Stomach (tissue), 9 donors: ENCODE data around the gene UGT1A8. TPM values are rescaled to one million over a fixed set of nuclear protein-coding genes. Genes with fewer than 3 reads are reported as not detected.
A peak's percentile ranks its signal among the peaks of the same experiment; 100 is the strongest.

Experiments
- DNase-seq, 2 donors: peaks; one replicate each; pipeline versions ENCODE4 v3.0.0 to v3.0.0-alpha.2; 2013 to 2019
- H3K27ac ChIP-seq, 5 donors: fragments of 200-600 bp in 4 of 5; sonication (generic) in 4 of 5; one replicate each; pipeline ENCODE4 v1.5.1; 2013 to 2019; ENCODE audit warnings: mild to moderate bottlenecking in 1 of 5, moderate library complexity in 1 of 5
- H3K27me3 ChIP-seq, 3 donors: fragments of 200-600 bp; sonication (generic); one replicate each; pipeline ENCODE4 v1.5.1; 2017 to 2019; ENCODE audit warnings: mixed run types in 1 of 3
- H3K36me3 ChIP-seq, 4 donors: fragments of 200-600 bp; sonication (generic); 1 replicate in 3 of 4; 2 replicates in 1 of 4; pipeline ENCODE4 v1.5.1; 2016 to 2019
- H3K4me1 ChIP-seq, 4 donors: fragments of 200-600 bp; sonication (generic); one replicate each; pipeline ENCODE4 v1.5.1; 2016 to 2019
- H3K4me3 ChIP-seq, 4 donors: fragments of 200-600 bp; sonication (generic) in 3 of 4; one replicate each; pipeline ENCODE4 v1.5.1; 2016 to 2019; ENCODE audit warnings: mild to moderate bottlenecking in 1 of 4
- H3K9me3 ChIP-seq, 4 donors: fragments of 200-600 bp; sonication (generic); one replicate each; pipeline ENCODE4 v1.5.1; 2016 to 2019
- CTCF ChIP-seq, 7 experiments: fragments of 450-650 bp in 4 of 7; fragments of 200-600 bp in 3 of 7; sonication (generic) in 3 of 7; IDR thresholded peaks; one replicate each; pipeline ENCODE4 v1.5.1; 2016 to 2019; ENCODE audit warnings: antibody characterized with exemption in 7 of 7, control low read depth in 2 of 7, mild to moderate bottlenecking in 1 of 7
- EP300 ChIP-seq: sonication (generic); formaldehyde crosslinking; IDR thresholded peaks from one replicate; pipeline ENCODE4 v1.6.1; 2017; ENCODE audit warnings: antibody characterized with exemption
- POLR2A ChIP-seq, 4 donors: fragments of 450-650 bp; IDR thresholded peaks; one replicate each; pipeline ENCODE4 v1.6.1; 2016; ENCODE audit warnings: antibody characterized with exemption in 4 of 4, control low read depth in 2 of 4, mild to moderate bottlenecking in 1 of 4, moderate library complexity in 1 of 4
- POLR2AphosphoS5 ChIP-seq, 3 donors: sonication (generic); formaldehyde crosslinking; IDR thresholded peaks; one replicate each; pipeline ENCODE4 v1.6.1; 2016; ENCODE audit warnings: antibody characterized with exemption in 3 of 3
- WGBS, 5 donors: extraction: QIAGEN DNeasy Blood & Tissue Kit in 3 of 5; methylation state at CpG; one replicate each; pipeline versions ENCODE4 v1.1.5 to v1.1.7; 2013 to 2018; 5-methylcytosine and 5-hydroxymethylcytosine counted together
- intact Hi-C: fragments of 100-400 bp; cut with DNase I; formaldehyde crosslinking; loops from one replicate; pipeline ENCODE4 v1.15.1; 2023; ENCODE audit warnings: low total_unique reads
- polyA plus RNA-seq, 3 donors: library from polyadenylated mRNA; stranded (reverse); fragments of 200-250 nt; gene quantifications; one replicate each; pipeline ENCODE4 v1.2.3, GENCODE V29; 2013
- total RNA-seq, 5 donors: library from RNA; depleted of rRNA; stranded (reverse); fragments of >200 nt; gene quantifications; one replicate each; pipeline versions ENCODE4 v1.1.0 to v1.2.3, GENCODE V29; 2014 to 2016
- donor health status: healthy with polysubstance abuse.
- donor health status: Bipolar disorder and iron deficiency.
- donor health status: healthy.

UGT1A8 gene
- total and polyA plus RNA-seq, 8 donors = 2.3 to 7.2 TPM; not detected in 6

GRCh38 chr2:233681521-233682099 is 64.2 kb downstream of the UGT1A8 start, which contains the start of gene UGT1A7:
UGT1A7 (plus strand) TSS chr2:233681901; CDS start chr2:233681938, 37 bp downstream.
- H3K27me3 ChIP-seq = no peaks in the 10 kb centered on the region
- no peak within 1 kb of the TSS for H3K27ac ChIP-seq
- no peak for TF ChIP-seq POLR2A (IDR thresholded peaks at IDR 0.05)
- no peak within 1 kb of the TSS for H3K4me3 ChIP-seq
- no peak for DNase-seq
- intact Hi-C loops = no loop called here
- no peaks in the 10 kb centered on the region for H3K4me1 ChIP-seq
- H3K9me3 ChIP-seq = no peaks in the 10 kb centered on the region
- WGBS, 5 donors = 76 to 89% (median 80%) methylated on average over 4 to 5 of the region's 5 CpGs
- no peaks in the 10 kb centered on the region for H3K36me3 ChIP-seq

GRCh38 chr2:233684640-233685039 is 67.2 kb downstream of the UGT1A8 start:
- Histone ChIP-seq H3K4me3 (no peak overlapping the region), H3K27me3 (no peaks in the 10 kb centered on the region), H3K27ac (no peak overlapping the region), H3K36me3 (no peaks in the 10 kb centered on the region), H3K4me1 (peaks cover 0 to 8% (median 3%) of the 10 kb centered on the region in 4 donors), H3K9me3 (no peaks in the 10 kb centered on the region)
- no peak for DNase-seq
- 79 to 93% (median 88%) methylated on average over 1 of the region's 1 CpG for WGBS, 5 donors
- no peak for TF ChIP-seq POLR2AphosphoS5 (IDR thresholded peaks at IDR 0.05)
- TF ChIP-seq CTCF (IDR thresholded peaks at IDR 0.05) = no peak
- TF ChIP-seq EP300 = no peak
- no peak for TF ChIP-seq POLR2A (IDR thresholded peaks at IDR 0.05)
- intact Hi-C loops = no loop called here

GRCh38 chr2:233686928-233687327 is 69.5 kb downstream of the UGT1A8 start:
- intact Hi-C loops = no loop called here

GRCh38 chr2:233688341-233688740 is 70.9 kb downstream of the UGT1A8 start:
- H3K4me3 ChIP-seq = no peak overlapping the region
- 79 to 87% (median 81%) methylated on average over 5 of the region's 5 CpGs for WGBS, 5 donors
- no peak for DNase-seq
- no peaks in the 10 kb centered on the region for H3K27me3 ChIP-seq
- H3K36me3 ChIP-seq = no peaks in the 10 kb centered on the region
- intact Hi-C loops = no loop called here
- H3K27ac ChIP-seq = peak overlapping the region in 2 of 5 donors; percentile 76 to 82
- peaks cover 0 to 28% (median 17%) of the 10 kb centered on the region in 4 donors for H3K4me1 ChIP-seq
- H3K9me3 ChIP-seq = no peaks in the 10 kb centered on the region
- TF ChIP-seq POLR2AphosphoS5 (IDR thresholded peaks at IDR 0.05) (no peak), POLR2A (IDR thresholded peaks at IDR 0.05) (no peak), CTCF (IDR thresholded peaks at IDR 0.05) (no peak), EP300 (no peak)

More at GRCh38 chr2:233686928-233687327, 69.5 kb downstream of the UGT1A8 start:
- no peak overlapping the region for H3K27ac ChIP-seq
- no peak for DNase-seq
- H3K9me3 ChIP-seq = no peaks in the 10 kb centered on the region
- 76 to 88% (median 83%) methylated on average over 5 of the region's 5 CpGs for WGBS, 5 donors
- H3K36me3 ChIP-seq = no peaks in the 10 kb centered on the region
- no peak overlapping the region for H3K4me3 ChIP-seq
- H3K4me1 ChIP-seq = peaks cover 0 to 25% (median 17%) of the 10 kb centered on the region in 4 donors
- TF ChIP-seq CTCF (IDR thresholded peaks at IDR 0.05) (no peak), POLR2A (IDR thresholded peaks at IDR 0.05) (no peak), EP300 (no peak), POLR2AphosphoS5 (IDR thresholded peaks at IDR 0.05) (no peak)
- no peaks in the 10 kb centered on the region for H3K27me3 ChIP-seq

DNA sequence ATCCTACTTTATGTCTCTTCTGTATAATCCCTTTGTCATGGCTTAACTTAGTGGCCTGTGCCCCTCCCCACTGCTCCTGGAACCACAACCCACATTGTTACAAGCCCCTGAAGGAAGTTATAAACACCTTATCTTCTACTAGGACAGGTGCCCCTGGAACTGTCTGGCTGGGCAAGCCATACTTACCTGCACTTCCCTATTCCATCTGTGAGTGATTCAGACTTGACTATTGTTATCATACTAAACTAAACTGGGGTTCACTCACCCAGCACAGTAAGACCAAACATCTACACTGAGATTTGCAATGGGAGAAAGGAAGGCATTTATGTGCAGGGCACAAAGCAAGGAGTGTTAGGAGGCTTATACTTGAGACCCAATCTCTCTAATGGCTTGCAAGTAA is 71.6 kb downstream of the UGT1A8 start:
- H3K27me3 ChIP-seq = no peaks in the 10 kb centered on the region
- H3K4me1 ChIP-seq = peaks cover 0 to 31% (median 17%) of the 10 kb centered on the region in 4 donors
- TF ChIP-seq POLR2AphosphoS5 (IDR thresholded peaks at IDR 0.05) = no peak
- no peak for TF ChIP-seq POLR2A (IDR thresholded peaks at IDR 0.05)
- TF ChIP-seq EP300 = no peak
- no peak for TF ChIP-seq CTCF (IDR thresholded peaks at IDR 0.05)
- no peak for DNase-seq
- H3K4me3 ChIP-seq = no peak overlapping the region
- peak overlapping the region; percentile 43 to 82 (median 76) for H3K27ac ChIP-seq
- no peaks in the 10 kb centered on the region for H3K9me3 ChIP-seq
- H3K36me3 ChIP-seq = no peaks in the 10 kb centered on the region
- intact Hi-C loops = no loop called here
